Hematopoietic multipotent progenitor cell (in vitro differentiated cells): ENCODE data around the gene UGGT2. TPM values are rescaled to one million over a fixed set of nuclear protein-coding genes. Genes with fewer than 3 reads are reported as not detected.
"Not testable (repeated sequence)": the region's sequence is repeated elsewhere in the genome, so short reads cannot be mapped to it uniquely, and the experiment has no call there.

Source experiments
- DNase-seq, 3 donors: peaks; one replicate each; pipeline ENCODE4 v3.0.0-alpha.2; 2011 to 2015; ENCODE audit warnings: low read depth in 2 of 3, low spot score in 2 of 3
- total RNA-seq: library from RNA; depleted of rRNA; stranded (reverse); fragments of >200 nt; gene quantifications from one replicate; pipeline ENCODE4 v1.2.3, GENCODE V29; 2012

The UGGT2 gene
- total RNA-seq, 1 donor: 6.5 TPM

DNA sequence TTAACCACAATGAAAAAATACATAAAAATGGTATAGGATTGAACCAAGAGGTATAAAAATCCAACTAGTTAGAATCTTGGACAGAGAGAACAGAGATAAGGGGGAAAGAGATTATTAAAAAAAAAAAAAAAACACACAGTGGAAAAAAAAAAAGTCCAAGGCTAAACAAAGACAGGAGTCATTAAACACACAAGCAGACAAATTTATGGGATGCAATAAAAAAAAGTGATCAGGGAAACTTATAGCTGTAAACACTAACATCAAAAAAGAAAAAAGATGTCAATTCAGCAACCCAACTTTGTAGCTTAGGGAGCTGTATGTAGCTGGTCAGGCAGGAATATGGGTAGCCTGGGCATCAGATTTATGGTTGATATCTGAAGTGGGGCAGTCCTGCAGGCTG is 247.3 kb downstream of the UGGT2 start:
- no peak for DNase-seq

DNA sequence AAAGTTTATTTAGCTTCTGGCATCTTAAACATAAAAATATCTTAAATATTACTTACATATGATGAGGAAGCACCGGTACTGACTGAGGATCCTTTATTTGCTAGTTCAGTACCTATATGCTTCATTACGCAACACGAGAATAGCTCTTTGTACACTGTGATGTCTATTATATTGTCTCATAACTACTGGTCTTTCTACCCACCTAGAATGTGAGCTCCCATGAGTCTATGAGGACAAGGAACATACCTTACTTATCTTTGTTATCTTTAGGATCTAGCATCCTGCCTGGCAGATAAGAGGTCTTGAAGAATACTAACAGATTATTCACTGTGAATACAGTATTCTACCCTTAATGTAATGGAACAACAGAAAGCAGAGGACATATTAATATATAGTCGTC is 251.4 kb downstream of the UGGT2 start:
- DNase-seq: no peak

DNA sequence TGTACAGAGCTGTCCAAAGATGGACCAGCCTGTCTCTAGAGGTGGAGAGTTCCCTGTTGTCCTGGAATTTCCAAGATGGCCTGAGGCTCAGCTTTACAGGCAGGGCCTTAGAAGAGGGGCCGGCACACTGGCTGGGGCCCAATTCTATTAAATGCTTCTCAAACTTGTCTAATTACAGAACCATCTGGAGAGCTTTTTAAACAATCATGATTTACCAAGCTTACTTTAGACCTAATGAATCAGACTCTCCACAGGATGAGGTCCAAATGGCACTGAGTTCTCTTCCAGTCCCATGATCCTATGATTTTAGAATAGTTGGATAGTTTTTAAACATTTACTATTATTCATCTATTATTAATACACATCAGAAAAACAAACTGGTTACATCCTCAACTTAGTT is 252.8 kb downstream of the UGGT2 start:
- DNase-seq: no peak

DNA sequence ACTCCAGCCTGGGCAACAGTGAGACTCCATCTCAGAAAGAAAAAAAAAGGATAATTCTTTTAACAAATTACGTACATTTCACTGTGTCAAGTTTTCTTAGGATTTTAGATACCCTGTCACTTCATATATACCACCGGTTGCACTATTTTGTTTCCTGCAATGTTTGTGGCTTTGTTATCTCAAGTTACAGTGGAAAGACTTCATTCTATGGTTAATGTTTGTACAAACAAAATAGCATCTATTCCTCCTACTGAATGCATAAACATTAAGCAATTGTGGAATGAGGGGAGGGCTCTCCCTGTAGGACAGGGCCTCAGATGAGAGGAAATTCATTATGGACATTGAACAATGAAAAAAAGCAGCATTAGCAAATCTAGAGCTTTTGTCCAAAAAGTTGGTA is 256.2 kb downstream of the UGGT2 start:
- no peak for DNase-seq

- no peak for DNase-seq
Observed at GRCh38 chr13:95793781-95794180, 259.4 kb downstream of the UGGT2 start.

DNA sequence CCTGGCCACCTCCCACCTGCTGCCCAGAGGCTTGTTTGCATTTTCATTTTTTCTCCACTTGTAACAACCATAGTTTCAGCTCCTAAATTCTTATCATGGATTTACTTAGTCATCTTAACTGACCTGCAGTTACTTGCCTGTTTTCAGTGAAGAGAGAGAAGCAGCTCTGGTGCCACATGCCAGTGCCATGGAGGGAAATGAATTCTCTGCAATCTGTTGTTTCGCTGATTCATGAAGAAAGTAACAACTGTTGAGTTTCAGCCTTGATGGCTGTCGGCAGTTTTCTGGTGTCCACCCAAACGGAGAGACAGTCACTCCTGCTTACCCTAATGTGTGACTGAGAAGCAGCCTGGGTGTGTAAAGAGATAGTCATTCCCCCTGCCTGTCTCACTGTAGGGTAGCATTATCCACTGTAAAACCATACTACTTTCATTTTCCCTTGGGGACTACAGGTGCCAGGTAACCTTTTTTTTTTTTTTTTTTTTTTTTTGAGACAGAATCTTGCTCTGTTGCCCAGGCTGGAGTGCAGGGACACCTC is 260.1 kb downstream of the UGGT2 start:
- no peak for DNase-seq

DNA sequence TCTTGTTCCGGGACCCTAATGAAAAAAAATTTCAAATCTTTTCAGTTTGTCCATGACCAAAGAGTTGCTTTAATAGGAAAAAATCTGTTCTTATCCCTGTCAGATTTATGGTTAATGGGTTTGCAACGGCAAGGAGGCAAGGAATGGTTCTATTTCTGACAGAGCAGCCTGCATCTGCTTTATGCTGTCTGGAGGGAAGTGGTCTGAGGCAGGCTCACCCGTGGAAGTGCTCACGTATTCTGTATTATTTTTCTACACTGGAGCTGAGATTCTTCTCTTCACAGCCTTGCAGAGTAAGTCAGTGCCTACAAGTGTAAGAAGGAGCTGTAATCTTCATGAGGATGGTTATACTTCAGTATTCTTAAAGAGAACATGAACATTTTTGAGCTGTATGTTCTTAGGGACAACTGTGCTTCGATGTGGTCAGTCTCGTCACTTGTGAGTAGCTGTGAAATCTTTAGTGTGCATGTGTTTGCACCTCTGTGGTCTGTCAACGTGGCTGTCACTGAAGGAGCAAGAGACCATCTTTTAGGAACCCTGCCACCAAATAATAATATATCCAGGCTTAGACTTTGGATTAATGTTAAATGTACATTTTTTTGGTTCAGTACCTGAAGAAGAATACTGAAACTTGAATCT is 262.0 kb downstream of the UGGT2 start:
- DNase-seq: no peak

- DNase-seq: not testable (repeated sequence)
Observed at GRCh38 chr13:95789315-95789714, 263.9 kb downstream of the UGGT2 start.

DNA sequence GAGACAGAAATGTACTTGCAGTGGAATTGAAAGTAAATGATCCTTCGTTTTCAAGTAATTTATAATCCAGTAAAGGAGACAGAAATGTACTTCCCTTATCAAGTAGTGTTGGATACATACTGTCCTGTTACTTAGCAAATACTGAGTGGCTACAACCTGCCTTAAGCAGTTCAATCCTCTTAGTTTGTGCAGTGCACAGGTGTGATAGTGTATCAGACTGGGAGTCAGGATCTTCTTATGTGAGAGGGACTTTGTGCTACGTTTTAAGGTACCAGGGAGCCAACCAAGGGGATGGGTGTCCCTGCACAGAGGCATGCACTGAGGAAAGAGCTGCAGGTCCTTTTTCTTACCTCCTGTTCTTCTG is 265.1 kb downstream of the UGGT2 start:
- no peak for DNase-seq

DNA sequence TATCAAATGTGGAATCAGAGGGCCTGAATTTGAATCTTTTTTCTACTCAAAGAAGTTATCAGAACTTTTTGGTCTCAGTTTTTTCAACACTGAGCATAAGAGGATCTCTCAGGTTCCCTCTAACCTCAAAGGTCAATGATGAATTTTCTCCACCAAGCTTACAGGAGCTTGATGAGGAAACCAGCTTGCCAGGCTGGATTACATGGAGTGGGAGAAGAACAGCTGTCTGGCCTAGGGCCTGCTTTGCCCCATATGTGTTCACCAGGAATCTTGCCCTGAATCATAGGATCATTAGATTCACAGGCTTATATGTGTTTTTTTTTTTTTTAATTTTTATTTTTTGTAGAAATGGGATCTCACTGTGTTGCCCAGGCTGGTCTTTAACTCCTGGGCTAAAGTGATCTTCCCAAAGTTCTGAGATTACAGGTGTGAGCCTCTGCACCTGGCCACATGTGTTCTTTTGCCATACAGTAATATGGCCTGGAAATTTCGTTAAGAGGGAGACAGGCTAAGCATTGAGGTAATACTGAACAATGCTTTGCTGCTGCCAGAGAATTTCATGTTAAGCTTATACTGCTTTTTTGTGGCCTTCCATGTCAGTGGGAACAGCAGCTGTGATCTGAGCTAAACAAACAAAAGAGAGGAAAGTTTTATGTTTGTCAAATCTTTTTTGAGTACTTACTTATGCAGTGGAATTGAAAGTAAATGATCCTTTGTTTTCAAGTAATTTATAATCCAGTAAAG is 265.7 kb downstream of the UGGT2 start:
- DNase-seq: no peak

- DNase-seq: no peak
Observed at GRCh38 chr13:95784900-95785290, 268.3 kb downstream of the UGGT2 start.

GRCh38 chr13:95784161-95784899 is 268.9 kb downstream of the UGGT2 start:
- DNase-seq: no peak

GRCh38 chr13:95783747-95784146 is 269.5 kb downstream of the UGGT2 start:
- DNase-seq: no peak

- DNase-seq: not testable (repeated sequence)
Observed at GRCh38 chr13:95781940-95782339, 271.3 kb downstream of the UGGT2 start.

DNA sequence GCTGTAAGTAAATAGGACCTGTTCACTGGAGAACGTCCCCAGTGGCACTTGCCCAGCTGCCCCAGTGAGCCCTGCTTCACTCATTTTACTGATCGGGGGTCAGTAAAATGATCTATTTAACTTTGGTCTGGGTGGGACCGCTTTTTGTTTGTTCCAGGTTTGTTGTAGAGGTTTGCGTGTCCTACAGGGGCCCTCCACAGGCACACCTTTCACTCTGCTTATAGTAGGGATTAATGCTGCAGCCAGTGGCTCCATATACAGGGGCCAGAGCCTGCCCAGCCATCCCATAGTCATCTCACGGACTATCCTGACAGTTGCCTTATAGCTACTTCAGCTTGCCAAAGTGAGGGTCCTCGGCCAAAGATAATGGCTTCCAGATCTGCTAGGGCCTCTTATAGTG is 272.2 kb downstream of the UGGT2 start:
- no peak for DNase-seq

DNA sequence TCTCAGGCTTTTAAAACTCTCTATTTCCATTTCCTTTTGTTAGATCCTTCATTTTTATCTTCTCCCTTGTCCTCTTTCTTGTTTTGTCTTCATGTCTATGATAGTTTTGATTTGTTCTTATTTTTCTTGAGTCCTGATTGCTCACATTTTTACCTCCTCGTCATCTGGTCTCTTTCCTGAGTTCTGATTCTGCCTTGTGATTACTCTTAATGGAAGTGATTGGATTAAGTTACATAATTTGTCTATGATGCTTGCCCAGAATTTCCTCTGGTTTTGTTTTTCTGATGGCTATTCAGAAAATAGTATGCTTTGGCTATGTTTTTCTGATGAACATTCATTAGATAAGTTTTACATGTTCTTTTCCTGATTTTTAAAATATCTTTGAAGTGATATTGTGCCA is 273.7 kb downstream of the UGGT2 start:
- DNase-seq: no peak

- no peak for DNase-seq
Observed at GRCh38 chr13:95771905-95772304, 281.3 kb downstream of the UGGT2 start.

DNA sequence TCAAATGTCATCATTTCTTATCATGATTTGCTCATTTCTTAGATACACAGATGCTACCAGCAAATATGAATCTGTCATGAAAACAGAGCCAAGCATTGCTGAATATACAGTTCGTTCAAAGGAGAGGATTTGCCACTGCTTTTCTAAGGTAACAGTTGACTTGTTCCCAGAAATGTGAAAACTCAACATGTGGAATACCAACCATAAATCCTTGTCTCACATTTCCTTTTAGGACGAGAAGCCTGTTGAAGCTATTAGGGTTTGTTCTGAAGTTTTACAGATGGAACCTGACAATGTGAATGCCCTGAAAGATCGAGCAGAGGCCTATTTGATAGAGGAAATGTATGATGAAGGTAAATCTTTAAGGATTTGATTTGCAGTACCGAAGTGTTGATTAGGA is 289.6 kb downstream of the UGGT2 start:
- no peak for DNase-seq

- DNase-seq: not testable (repeated sequence)
Observed at GRCh38 chr13:95762626-95763025, 290.6 kb downstream of the UGGT2 start.

DNA sequence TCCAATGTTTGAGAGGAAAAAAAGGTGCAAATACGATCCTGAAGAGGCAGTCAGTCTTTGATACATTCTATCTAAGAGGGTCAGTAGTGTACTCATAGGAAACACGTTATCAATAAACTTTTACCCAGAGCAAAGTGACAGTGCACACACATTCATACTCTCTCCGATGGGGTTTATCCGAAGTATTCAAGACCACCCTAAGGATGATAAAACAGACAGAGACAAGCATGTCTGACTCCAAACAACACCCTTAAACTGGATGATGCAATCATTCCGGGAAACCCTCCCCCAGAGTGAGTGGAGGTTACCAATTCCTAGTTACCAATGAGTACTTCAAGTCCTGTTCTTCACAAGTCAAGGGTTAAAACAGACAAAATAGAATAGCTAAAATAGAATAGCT is 297.1 kb downstream of the UGGT2 start:
- no peak for DNase-seq

DNA sequence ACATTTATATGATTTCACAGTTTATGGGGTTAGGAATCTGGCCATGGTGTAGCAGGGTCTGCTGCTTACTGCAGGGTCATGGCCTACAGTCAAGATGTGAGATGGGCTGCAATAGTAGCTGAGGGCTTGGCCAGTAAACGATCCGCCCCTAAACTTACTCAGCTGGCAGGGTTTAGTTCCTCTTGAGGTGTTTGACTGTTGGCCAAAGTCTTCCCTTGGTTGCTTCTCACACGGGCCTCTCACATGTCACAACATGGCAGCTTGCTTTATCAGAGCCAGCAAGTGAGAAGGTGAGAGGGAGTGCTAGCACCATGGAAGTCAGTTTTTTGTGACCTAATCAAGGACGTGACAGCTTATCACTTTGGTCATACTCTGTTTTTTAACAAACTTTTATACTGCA is 299.1 kb downstream of the UGGT2 start:
- no peak for DNase-seq

DNA sequence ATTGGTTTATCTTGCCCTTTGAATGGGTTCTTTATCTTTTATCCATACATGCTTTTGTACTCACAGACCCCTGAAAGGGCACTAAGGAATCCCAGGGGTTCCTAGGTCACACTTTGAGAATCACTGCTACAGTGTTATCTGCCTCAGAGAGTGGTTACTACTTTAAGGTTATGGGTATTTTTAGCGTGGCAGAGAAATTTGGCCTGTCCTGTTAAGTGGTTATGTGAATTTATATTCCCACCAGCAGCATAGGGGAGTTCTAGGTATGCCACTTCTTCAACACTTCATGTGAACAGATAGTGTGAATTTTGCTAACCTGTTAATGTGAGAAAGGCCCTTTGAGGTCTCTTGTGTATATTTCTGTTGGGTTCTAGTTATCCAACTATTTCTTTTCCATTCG is 300.5 kb downstream of the UGGT2 start:
- DNase-seq: no peak
